CD4-positive, alpha-beta T cell treated with Interleukin-21 for 1 hour (primary cell): ENCODE measurements around the gene KIAA1191.
"Not testable (repeated sequence)": the region's sequence is repeated elsewhere in the genome, so short reads cannot be mapped to it uniquely, and the experiment has no call there.

Experiments
- DNase-seq: peaks from one replicate; pipeline ENCODE4 v3.0.0-alpha.2; 2020

Gene KIAA1191

DNA sequence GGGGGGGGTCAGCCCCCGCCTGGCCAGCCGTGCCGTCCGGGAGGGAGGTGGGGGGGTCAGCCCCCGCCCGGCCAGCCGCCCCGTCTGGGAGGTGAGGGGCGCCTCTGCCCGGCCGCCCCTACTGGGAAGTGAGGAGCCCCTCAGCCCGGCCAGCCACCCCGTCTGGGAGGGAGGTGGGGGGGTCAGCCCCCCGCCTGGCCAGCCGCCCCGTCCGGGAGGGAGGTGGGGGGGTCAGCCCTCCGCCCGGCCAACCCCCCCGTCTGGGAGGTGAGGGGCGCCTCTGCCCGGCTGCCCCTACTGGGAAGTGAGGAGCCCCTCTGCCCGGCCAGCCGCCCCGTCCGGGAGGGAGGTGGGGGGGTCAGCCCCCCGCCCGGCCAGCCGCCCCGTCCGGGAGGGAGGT is 56.2 kb downstream of the KIAA1191 start:
- DNase-seq = not testable (repeated sequence)
